Epidermal melanocyte (primary cell): Measurements from ENCODE around the gene DEFB123.

Source experiments
- DNase-seq: peaks from one replicate; pipeline ENCODE4 v3.0.0; 2011; ENCODE audit warnings: low spot score; ENCODE audit not compliant: insufficient read length

Gene DEFB123

GRCh38 chr20:31473331-31474096 is 33.1 kb downstream of the DEFB123 start:
- DNase-seq = no peak

- no peak for DNase-seq
Observed at GRCh38 chr20:31474097-31474436, 33.6 kb downstream of the DEFB123 start.

- DNase-seq = no peak
Observed at GRCh38 chr20:31474758-31475427, 34.5 kb downstream of the DEFB123 start, which contains the start of the genes DEFB124 and REM1. TSS of gene DEFB124 (minus strand) at chr20:31475127. CDS start at chr20:31473013, 2,114 bp downstream. TSS of gene REM1 (plus strand) at chr20:31475288. CDS start at chr20:31476446, 1,158 bp downstream.

- no peak for DNase-seq
Observed at GRCh38 chr20:31475472-31476293, 35.3 kb downstream of the DEFB123 start.

GRCh38 chr20:31476294-31476585 is 35.8 kb downstream of the DEFB123 start:
- no peak for DNase-seq

- no peak for DNase-seq
Observed at GRCh38 chr20:31476643-31477215, 36.3 kb downstream of the DEFB123 start.

- no peak for DNase-seq
Observed at GRCh38 chr20:31484001-31484400, 43.6 kb downstream of the DEFB123 start.

GRCh38 chr20:31485450-31486339 is 45.3 kb downstream of the DEFB123 start:
- DNase-seq = no peak

GRCh38 chr20:31488115-31488514 is 47.7 kb downstream of the DEFB123 start:
- DNase-seq = no peak

GRCh38 chr20:31489152-31489551 is 48.7 kb downstream of the DEFB123 start:
- no peak for DNase-seq

GRCh38 chr20:31490752-31491151 is 50.3 kb downstream of the DEFB123 start:
- DNase-seq = no peak

- DNase-seq = no peak
Observed at GRCh38 chr20:31494131-31494530, 53.7 kb downstream of the DEFB123 start.

- no peak for DNase-seq
Observed at GRCh38 chr20:31496761-31497295, 56.4 kb downstream of the DEFB123 start.

GRCh38 chr20:31497838-31498540 is 57.6 kb downstream of the DEFB123 start:
- no peak for DNase-seq
